Activated T-cell treated with anti-CD3 and anti-CD28 coated beads, Interleukin-2, amount 50 U/mL, for 24 hours (primary cell): ENCODE data around the gene SUCO.

Source experiments
- DNase-seq: peaks from one replicate; pipeline ENCODE4 v3.0.0-alpha.2; 2020
- H3K27ac Mint-ChIP-seq: 2 replicates; pipeline ENCODE4 v1.8.0; 2020; ENCODE audit warnings: mild to moderate bottlenecking, mixed read lengths
- H3K27me3 Mint-ChIP-seq: 2 replicates; pipeline ENCODE4 v1.8.0; 2020; ENCODE audit warnings: mixed read lengths
- H3K36me3 Mint-ChIP-seq: 2 replicates; pipeline ENCODE4 v1.8.0; 2020; ENCODE audit warnings: low read depth, mixed read lengths
- H3K4me1 Mint-ChIP-seq: 2 replicates; pipeline ENCODE4 v1.8.0; 2020; ENCODE audit warnings: low read depth, mixed read lengths
- H3K4me3 Mint-ChIP-seq: 2 replicates; pipeline ENCODE4 v1.8.0; 2020; ENCODE audit warnings: mild to moderate bottlenecking, moderate library complexity, mixed read lengths
- H3K9me3 Mint-ChIP-seq: 2 replicates; pipeline ENCODE4 v1.8.0; 2020; ENCODE audit warnings: mixed read lengths

SUCO gene

DNA sequence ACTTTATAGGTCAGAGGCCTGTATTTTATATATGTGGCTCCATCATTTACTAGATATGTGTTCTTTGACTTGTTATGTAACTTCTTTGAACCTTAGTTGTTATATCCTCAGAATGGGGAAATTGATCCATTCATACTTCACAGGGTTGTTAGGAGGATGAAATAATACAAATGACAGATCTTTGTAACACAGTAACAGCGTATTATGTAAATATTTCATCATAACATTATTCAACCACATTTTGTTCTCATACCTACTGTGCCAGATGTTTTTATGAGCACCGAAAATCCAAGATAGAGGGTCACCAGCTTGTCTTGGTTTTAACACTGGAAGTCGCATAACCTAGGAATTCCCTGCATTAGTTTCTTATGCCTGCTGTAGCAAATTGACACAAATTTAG, 3.3 kb downstream of the SUCO start:
- Mint-ChIP-seq H3K9me3 (no peaks in the 10 kb centered on the region), H3K4me3 (no peak overlapping the region), H3K36me3 (peaks cover 20% of the 10 kb centered on the region), H3K27ac (no peak overlapping the region), H3K27me3 (no peaks in the 10 kb centered on the region), H3K4me1 (peaks cover 63% of the 10 kb centered on the region)
- no peak for DNase-seq

DNA sequence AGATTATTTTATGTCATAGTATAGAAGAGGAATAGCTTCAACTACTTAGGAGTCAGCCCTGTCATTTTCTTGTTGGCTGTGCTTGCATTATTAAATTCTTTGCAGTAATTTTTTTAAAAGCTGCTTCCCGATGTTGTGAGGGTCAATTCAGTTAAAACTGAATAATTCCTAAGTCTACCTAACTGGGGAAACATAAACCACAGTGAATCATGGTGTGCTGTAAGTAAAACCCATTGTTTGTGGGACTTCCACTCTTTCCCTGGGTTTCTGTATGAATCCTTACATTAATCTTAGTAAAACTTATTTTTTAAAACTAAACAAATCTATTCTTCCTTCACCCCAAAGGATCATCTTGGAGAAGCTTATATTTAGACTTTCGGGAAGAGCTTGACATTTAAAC, 4.4 kb downstream of the SUCO start:
- Mint-ChIP-seq H3K36me3 (peaks cover 18% of the 10 kb centered on the region), H3K9me3 (no peaks in the 10 kb centered on the region), H3K4me1 (peaks cover 63% of the 10 kb centered on the region), H3K27me3 (no peaks in the 10 kb centered on the region), H3K4me3 (no peak overlapping the region), H3K27ac (no peak overlapping the region)
- DNase-seq = no peak

DNA sequence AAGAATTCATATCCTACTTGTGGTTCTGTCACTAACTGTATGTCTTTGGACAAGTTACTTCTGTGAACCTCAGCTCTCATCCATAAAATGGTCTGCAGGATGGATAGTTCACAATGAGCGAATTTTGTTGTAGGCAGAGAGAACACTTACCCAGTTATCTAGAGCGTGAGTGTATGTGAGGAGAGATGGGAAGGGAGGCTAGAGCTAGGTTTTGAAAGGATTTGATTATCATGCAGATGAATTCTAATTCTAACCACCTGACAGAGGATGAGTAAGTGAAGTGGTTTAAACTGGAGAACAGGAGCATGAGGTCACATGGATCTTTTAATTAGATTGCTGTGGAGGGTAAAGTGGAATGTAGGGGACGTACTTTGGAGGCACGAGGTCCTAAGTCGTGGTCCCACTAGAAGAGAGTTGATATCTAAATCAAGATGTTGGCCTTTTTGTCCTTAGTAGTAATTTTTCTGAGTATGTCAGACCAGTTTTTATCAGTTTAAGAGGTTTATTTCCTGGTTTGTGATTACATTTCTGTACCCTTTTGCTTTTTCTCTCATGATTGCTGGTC, 5.0 kb downstream of the SUCO start:
- H3K4me3 Mint-ChIP-seq = no peak overlapping the region
- H3K27me3 Mint-ChIP-seq = no peaks in the 10 kb centered on the region
- H3K9me3 Mint-ChIP-seq = no peaks in the 10 kb centered on the region
- H3K27ac Mint-ChIP-seq = no peak overlapping the region
- H3K4me1 Mint-ChIP-seq = peaks cover 63% of the 10 kb centered on the region
- peaks cover 16% of the 10 kb centered on the region for H3K36me3 Mint-ChIP-seq
- no peak for DNase-seq

DNA sequence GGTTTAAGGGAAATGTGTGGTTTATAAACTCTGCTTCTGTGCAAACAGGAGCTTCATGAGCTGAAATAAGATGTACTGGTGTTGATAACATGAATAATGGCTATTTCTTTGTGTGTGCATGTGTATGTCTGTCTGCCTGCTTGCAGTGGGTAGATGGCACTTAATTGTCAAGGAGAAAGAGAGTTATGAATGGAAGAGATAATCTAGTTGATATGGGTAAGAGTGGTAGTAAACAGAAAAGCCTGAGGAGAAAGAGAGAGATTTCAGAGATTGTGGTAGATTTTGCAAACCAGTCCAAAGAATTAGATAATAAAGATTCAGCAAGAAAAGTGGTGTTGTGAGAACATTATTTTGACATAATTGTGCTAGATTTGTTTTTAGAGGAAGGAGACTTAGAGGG, 7.7 kb downstream of the SUCO start:
- no peak overlapping the region for H3K27ac Mint-ChIP-seq
- H3K36me3 Mint-ChIP-seq = peaks cover 8% of the 10 kb centered on the region
- H3K4me3 Mint-ChIP-seq = no peak overlapping the region
- DNase-seq = no peak
- H3K27me3 Mint-ChIP-seq = no peaks in the 10 kb centered on the region
- H3K4me1 Mint-ChIP-seq = peaks cover 49% of the 10 kb centered on the region
- H3K9me3 Mint-ChIP-seq = no peaks in the 10 kb centered on the region

DNA sequence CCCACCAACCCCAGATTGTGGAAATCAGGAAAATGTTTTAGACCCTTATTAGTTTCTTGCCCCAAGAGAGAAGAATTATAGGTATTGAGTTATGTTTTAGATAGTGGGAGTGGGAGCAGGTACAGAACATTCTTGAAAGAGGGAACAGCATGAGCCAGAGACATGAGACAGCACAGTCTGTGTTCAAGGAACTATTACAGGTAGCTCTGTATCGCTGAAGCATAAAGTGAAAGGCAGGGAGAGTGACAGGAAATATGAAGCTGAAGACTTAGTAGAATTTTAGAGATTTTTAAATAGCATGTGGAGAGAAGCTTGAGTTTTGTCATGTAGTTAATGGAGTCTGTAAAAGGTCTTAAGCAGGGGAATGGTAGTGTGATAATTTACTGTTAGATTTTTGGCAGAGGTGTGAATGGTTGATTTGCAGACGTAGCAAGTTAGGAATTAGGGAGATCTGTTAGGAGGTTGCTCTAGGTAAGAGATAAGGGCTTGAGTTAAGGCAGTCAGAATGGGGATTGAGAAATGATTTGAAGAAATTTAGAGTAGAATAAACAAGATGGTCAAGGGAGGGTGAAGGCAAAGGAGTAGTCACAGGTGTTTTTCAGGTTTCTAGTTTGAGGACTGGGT, 11.6 kb downstream of the SUCO start:
- Mint-ChIP-seq H3K9me3 (no peaks in the 10 kb centered on the region), H3K4me3 (no peak overlapping the region), H3K36me3 (peaks cover 2% of the 10 kb centered on the region), H3K27me3 (no peaks in the 10 kb centered on the region), H3K27ac (no peak overlapping the region), H3K4me1 (peaks cover 39% of the 10 kb centered on the region)
- DNase-seq = no peak

DNA sequence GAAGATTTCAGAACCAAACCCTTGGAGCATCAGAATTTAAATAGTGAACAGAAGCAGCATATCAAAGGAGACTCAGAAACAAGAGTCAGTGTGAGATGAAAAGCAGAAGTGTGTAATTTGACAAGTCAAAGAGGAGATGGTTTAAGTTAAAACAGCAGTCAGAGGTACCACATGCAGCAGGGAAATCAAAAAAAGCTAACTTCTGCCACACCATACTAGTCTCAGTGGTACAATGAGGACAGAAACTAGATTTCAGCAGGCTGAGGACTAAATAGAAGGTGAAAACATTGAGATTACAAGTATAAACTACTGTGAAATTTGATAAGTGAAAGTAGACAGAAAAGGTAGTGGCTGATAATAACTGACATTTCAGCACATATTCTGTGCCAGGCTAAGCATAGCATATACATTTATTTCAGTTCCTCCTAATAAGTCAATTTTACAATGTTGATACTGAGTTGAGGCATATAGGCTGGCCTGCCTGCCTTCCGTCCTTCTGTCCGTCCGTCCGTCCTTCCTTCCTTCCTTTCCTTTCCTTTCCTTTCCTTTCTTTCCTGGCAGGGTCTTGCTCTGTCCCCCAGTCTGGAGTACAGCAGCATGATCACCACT, 12.6 kb downstream of the SUCO start:
- no peaks in the 10 kb centered on the region for H3K9me3 Mint-ChIP-seq
- no peak overlapping the region for H3K4me3 Mint-ChIP-seq
- H3K27ac Mint-ChIP-seq = no peak overlapping the region
- peaks cover 40% of the 10 kb centered on the region for H3K4me1 Mint-ChIP-seq
- H3K27me3 Mint-ChIP-seq = no peaks in the 10 kb centered on the region
- DNase-seq = no peak
- peaks cover 2% of the 10 kb centered on the region for H3K36me3 Mint-ChIP-seq

DNA sequence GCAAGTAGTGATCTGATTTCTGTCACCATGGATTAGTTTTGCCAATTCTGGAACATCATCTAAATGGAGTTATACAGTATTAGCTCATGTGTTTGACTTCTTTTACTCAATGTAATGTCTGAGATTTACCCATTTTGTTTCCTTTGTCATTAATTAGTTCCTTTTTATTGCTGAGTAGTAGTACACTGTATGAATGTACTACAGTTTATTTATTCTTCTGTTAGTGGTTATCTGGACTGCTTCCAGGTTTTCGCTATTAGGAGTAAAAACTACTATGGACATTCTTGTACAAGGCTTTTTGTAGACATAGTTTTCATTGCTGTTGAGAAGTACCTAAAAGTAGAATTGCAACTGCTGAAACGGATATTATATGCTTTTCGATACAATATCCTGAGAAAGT, 14.1 kb downstream of the SUCO start:
- H3K4me3 Mint-ChIP-seq = no peak overlapping the region
- no peaks in the 10 kb centered on the region for H3K27me3 Mint-ChIP-seq
- H3K9me3 Mint-ChIP-seq = no peaks in the 10 kb centered on the region
- no peak for DNase-seq
- H3K27ac Mint-ChIP-seq = no peak overlapping the region
- H3K36me3 Mint-ChIP-seq = peaks cover 4% of the 10 kb centered on the region
- H3K4me1 Mint-ChIP-seq = peaks cover 36% of the 10 kb centered on the region

DNA sequence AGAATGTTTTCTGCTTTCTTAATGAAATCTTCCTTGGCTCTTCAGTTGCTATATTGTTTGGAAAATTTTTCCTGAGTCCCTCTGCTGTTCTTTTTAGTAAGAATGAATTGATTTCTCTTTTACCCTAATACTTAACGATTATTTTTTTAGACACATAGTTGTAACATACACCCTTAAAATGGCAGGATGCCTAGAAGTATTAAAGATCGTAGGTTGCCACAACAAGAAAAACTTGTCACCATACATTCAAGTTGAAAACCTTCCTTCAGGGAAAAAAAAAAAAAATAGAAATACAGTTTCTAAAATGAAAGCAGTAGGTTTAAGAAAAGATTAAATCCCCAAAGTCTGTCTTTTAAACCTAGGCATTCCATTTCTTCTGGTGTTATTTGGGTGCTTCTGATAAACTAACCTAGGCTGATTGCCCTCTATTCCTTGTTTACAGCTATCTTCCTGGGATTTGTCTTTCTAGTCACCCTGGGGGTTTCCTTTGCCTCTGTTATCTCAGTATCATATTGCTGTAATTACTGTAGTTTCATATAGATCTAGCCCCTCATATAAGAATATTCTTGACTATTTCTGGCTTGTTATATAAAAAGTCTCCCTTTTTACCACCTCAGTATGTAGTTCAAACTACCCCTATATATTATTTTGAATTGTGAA, 16.8 kb downstream of the SUCO start:
- no peaks in the 10 kb centered on the region for H3K27me3 Mint-ChIP-seq
- H3K4me3 Mint-ChIP-seq = no peak overlapping the region
- no peaks in the 10 kb centered on the region for H3K9me3 Mint-ChIP-seq
- H3K36me3 Mint-ChIP-seq = peaks cover 16% of the 10 kb centered on the region
- no peak for DNase-seq
- no peak overlapping the region for H3K27ac Mint-ChIP-seq
- H3K4me1 Mint-ChIP-seq = peaks cover 36% of the 10 kb centered on the region

DNA sequence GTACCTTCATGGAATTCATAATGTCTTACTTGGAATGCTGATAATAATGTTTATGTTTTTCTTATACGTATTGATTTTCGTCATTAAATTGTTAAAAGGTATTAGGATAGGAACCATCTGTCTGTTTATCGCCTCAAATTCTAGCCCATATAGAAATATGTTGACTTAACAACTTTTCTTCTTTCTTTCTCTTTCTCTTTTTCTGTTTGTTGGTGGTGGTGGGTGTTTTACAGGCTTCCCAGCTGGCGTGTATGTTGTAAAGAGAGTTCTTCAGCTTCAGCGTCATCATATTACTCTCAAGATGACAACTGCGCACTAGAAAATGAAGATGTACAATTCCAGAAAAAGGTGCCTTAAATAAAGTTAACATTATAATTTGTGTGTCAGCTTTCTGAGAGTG, 18.3 kb downstream of the SUCO start:
- Mint-ChIP-seq H3K27ac (no peak overlapping the region), H3K9me3 (no peaks in the 10 kb centered on the region), H3K4me1 (peaks cover 38% of the 10 kb centered on the region), H3K4me3 (no peak overlapping the region), H3K36me3 (peaks cover 31% of the 10 kb centered on the region), H3K27me3 (no peaks in the 10 kb centered on the region)
- DNase-seq = no peak

DNA sequence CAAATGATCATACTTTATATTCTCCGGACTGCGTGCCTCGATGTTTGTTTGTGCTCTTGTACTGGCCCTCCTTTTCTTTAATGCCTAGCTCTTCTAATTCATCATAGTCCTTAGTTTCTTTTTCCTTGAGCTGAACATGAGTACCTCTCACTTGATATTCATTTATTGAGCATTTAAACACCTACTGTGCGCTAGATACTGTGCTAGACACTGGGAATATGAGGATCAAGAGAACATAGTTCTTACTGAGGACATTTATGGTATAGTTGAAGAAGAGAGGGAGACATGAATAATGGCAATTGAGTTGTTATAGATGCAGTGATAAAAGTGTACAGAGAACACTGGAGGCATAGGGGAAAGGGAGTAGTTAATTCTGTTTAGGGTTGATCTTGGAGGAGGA, 22.0 kb downstream of the SUCO start:
- no peak overlapping the region for H3K4me3 Mint-ChIP-seq
- no peaks in the 10 kb centered on the region for H3K27me3 Mint-ChIP-seq
- no peaks in the 10 kb centered on the region for H3K9me3 Mint-ChIP-seq
- peaks cover 66% of the 10 kb centered on the region for H3K36me3 Mint-ChIP-seq
- H3K4me1 Mint-ChIP-seq = peaks cover 15% of the 10 kb centered on the region
- no peak overlapping the region for H3K27ac Mint-ChIP-seq
- DNase-seq = no peak

DNA sequence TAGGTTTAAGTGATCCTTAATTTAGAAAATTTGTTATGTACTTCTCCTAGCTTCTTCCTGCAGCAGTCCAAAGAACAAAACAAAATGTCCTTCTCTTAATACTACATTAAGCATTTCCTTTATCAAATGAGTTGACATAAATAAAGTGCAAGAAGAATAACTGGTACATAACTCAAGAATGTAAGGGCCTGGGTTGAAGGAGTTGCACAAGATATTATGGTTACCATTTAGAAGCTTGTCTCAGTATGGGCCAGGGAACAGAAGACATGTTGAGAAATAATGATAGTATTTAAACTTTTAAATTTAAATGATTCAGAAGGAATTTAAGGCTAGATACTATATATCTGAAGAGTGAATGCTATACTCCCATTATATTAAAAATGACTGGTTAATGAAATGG, 23.5 kb downstream of the SUCO start:
- Mint-ChIP-seq H3K36me3 (peaks cover 77% of the 10 kb centered on the region), H3K27me3 (no peaks in the 10 kb centered on the region), H3K27ac (no peak overlapping the region), H3K4me1 (peaks cover 9% of the 10 kb centered on the region), H3K9me3 (no peaks in the 10 kb centered on the region), H3K4me3 (no peak overlapping the region)
- no peak for DNase-seq

DNA sequence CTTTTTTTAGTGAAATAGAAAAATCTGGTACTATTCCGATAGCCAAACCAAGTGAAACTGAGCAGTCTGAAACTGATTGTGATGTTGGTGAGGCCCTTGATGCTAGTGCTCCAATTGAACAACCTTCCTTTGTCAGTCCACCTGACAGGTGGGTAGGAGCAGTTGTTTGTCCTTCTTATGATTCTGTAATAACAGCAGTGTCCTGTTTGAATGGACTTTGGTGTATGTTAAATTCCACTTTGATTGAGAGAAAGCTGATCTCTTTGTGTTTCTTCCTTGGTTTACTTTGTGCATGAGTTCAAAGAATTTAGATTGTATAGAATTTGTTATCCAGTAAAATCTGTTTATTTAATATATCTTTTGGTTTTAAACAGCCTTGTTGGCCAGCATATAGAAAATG, 24.3 kb downstream of the SUCO start:
- peaks cover 5% of the 10 kb centered on the region for H3K4me1 Mint-ChIP-seq
- no peaks in the 10 kb centered on the region for H3K27me3 Mint-ChIP-seq
- peaks cover 78% of the 10 kb centered on the region for H3K36me3 Mint-ChIP-seq
- H3K27ac Mint-ChIP-seq = no peak overlapping the region
- no peak overlapping the region for H3K4me3 Mint-ChIP-seq
- H3K9me3 Mint-ChIP-seq = no peaks in the 10 kb centered on the region
- DNase-seq = no peak

DNA sequence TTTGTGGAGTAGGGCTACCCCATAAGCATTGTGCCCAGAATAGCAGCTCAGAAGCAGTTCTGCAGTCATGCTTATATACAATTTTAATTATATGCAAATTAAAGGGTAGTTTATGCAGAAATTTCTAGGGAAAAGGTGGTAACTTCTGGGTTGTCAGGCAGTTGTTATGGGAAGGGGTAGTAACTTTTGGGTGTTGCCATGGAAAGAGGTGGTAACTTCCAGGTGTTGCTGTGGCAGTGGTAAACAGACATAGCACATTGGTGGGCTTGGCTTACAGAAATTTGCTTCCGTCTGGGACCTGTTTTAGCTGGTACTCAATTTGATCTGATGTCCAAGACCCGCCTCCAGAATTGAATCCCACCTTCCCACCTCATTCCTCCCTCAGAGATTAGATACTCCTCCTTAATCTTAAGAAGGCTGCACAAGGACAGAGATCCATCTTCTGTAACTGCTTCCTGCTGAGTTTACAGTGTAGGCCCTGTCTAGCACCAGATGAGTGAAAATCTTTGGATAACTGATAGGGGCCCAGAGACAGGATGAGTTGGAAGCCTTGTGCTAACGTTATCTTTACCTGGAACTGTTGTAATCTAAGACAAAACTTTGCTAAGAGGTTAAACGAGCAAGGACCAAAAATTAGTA, 26.7 kb downstream of the SUCO start:
- peaks cover 5% of the 10 kb centered on the region for H3K4me1 Mint-ChIP-seq
- peaks cover 89% of the 10 kb centered on the region for H3K36me3 Mint-ChIP-seq
- no peak overlapping the region for H3K27ac Mint-ChIP-seq
- H3K4me3 Mint-ChIP-seq = no peak overlapping the region
- no peaks in the 10 kb centered on the region for H3K27me3 Mint-ChIP-seq
- H3K9me3 Mint-ChIP-seq = no peaks in the 10 kb centered on the region
- DNase-seq = no peak

DNA sequence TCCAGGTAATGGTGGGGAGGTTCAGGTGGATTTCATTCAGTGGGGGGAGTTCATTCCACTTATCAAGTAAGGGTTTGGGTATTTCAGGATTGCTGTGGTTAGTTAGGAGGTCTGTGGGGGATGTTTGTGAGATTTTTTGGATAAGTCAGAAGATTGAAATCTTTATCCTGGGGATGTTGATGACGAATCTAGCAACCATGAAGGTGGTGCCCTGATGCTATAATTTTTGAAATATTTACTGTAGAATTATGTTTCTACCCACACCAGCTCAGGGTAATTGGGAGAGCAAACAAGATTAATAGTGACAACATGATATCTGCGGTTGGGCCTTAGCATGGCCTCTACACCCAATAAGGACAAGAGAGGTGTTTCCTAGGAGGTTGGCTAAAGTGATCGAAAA, 28.3 kb downstream of the SUCO start:
- Mint-ChIP-seq H3K36me3 (peaks cover 90% of the 10 kb centered on the region), H3K4me1 (peaks cover 10% of the 10 kb centered on the region), H3K9me3 (no peaks in the 10 kb centered on the region), H3K27me3 (no peaks in the 10 kb centered on the region), H3K4me3 (no peak overlapping the region), H3K27ac (no peak overlapping the region)
- no peak for DNase-seq
